H9 (cell line): ENCODE data around the gene PKN1. TPM values are rescaled to one million over a fixed set of nuclear protein-coding genes. Genes with fewer than 3 reads are reported as not detected.

Experiments
- DNase-seq: peaks from one replicate; pipeline ENCODE4 v3.0.0-alpha.2; 2017
- H2AFZ ChIP-seq: one replicate; pipeline ENCODE4 v1.6.1; 2013; ENCODE audit warnings: mild to moderate bottlenecking, low read length, control low read depth, moderate library complexity
- H2AK5ac ChIP-seq: 2 replicates; pipeline ENCODE4 v1.6.1; 2013; ENCODE audit warnings: low read length, control low read depth, mixed read lengths; ENCODE audit not compliant: insufficient read length
- H2BK120ac ChIP-seq: one replicate; pipeline ENCODE4 v1.6.1; 2013; ENCODE audit warnings: low read depth, mild to moderate bottlenecking, low read length, control low read depth, inconsistent platforms; ENCODE audit not compliant: poor library complexity, severe bottlenecking
- H2BK12ac ChIP-seq: 2 replicates; pipeline ENCODE4 v1.6.1; 2013; ENCODE audit warnings: low read length, control low read depth, mixed read lengths, low read depth; ENCODE audit not compliant: insufficient read length
- H2BK15ac ChIP-seq: 2 replicates; pipeline ENCODE4 v1.6.1; 2013; ENCODE audit warnings: low read depth, low read length, control low read depth
- H2BK20ac ChIP-seq: one replicate; pipeline ENCODE4 v1.6.1; 2013; ENCODE audit warnings: low read depth, mild to moderate bottlenecking, low read length, control low read depth, inconsistent platforms; ENCODE audit not compliant: poor library complexity, severe bottlenecking
- H2BK5ac ChIP-seq: 2 replicates; pipeline ENCODE4 v1.6.1; 2013; ENCODE audit warnings: low read length, control low read depth, mixed read lengths; ENCODE audit not compliant: insufficient read length
- H3K14ac ChIP-seq: 2 replicates; pipeline ENCODE4 v1.6.1; 2013; ENCODE audit warnings: low read length, control low read depth; ENCODE audit not compliant: insufficient read depth
- H3K18ac ChIP-seq: 2 replicates; pipeline ENCODE4 v1.6.1; 2013; ENCODE audit warnings: low read depth, mild to moderate bottlenecking, mixed read lengths, low read length, control low read depth; ENCODE audit not compliant: insufficient read length
- H3K23ac ChIP-seq: 2 replicates; pipeline ENCODE4 v1.6.1; 2013; ENCODE audit warnings: low read length, control low read depth, mixed read lengths, low read depth; ENCODE audit not compliant: insufficient read length
- H3K23me2 ChIP-seq: 2 replicates; pipeline ENCODE4 v1.6.1; 2013; ENCODE audit warnings: low read depth, mild to moderate bottlenecking, mixed read lengths, low read length, control low read depth; ENCODE audit not compliant: insufficient read length, poor library complexity, severe bottlenecking
- H3K27ac ChIP-seq: 2 replicates; pipeline ENCODE4 v1.5.1; 2013; ENCODE audit warnings: low read length, control low read depth, mixed read lengths, low read depth; ENCODE audit not compliant: insufficient read length
- H3K27me3 ChIP-seq: 2 replicates; pipeline ENCODE4 v1.6.1; 2013; ENCODE audit warnings: low read length, control low read depth, inconsistent platforms; ENCODE audit not compliant: insufficient read depth
- H3K4ac ChIP-seq: 2 replicates; pipeline ENCODE4 v1.6.1; 2013; ENCODE audit warnings: low read depth, mild to moderate bottlenecking, control low read depth, inconsistent platforms, low read length, moderate library complexity
- H3K4me1 ChIP-seq: 2 replicates; pipeline ENCODE4 v1.6.1; 2013; ENCODE audit warnings: low read length, control low read depth, inconsistent platforms; ENCODE audit not compliant: insufficient read depth
- H3K4me2 ChIP-seq: 2 replicates; pipeline ENCODE4 v1.6.1; 2013; ENCODE audit warnings: low read length, control low read depth, mixed read lengths; ENCODE audit not compliant: insufficient read length, insufficient read depth
- H3K56ac ChIP-seq: 2 replicates; pipeline ENCODE4 v1.6.1; 2013; ENCODE audit warnings: low read depth, mild to moderate bottlenecking, mixed read lengths, low read length, control low read depth; ENCODE audit not compliant: insufficient read length
- H3K79me1 ChIP-seq: 2 replicates; pipeline ENCODE4 v1.6.1; 2013; ENCODE audit warnings: low read depth, mild to moderate bottlenecking, moderate library complexity, low read length, control low read depth, inconsistent platforms; ENCODE audit not compliant: insufficient read depth, poor library complexity, severe bottlenecking
- H3K79me2 ChIP-seq: 2 replicates; pipeline ENCODE4 v1.6.1; 2013; ENCODE audit warnings: low read length, control low read depth, inconsistent platforms; ENCODE audit not compliant: insufficient read depth
- H3K9ac ChIP-seq: 2 replicates; pipeline ENCODE4 v1.6.1; 2013; ENCODE audit warnings: low read length, control low read depth, mixed read lengths; ENCODE audit not compliant: insufficient read length; ENCODE audit errors: extremely low read depth
- H3K9me3 ChIP-seq: one replicate; pipeline ENCODE4 v1.6.1; 2013; ENCODE audit warnings: low read depth, low read length, inconsistent platforms; ENCODE audit not compliant: control insufficient read depth
- H3T11ph ChIP-seq: one replicate; pipeline ENCODE4 v1.6.1; 2013; ENCODE audit warnings: mild to moderate bottlenecking, low read length, control low read depth, inconsistent platforms
- H4K20me1 ChIP-seq: one replicate; pipeline ENCODE4 v1.6.1; 2013; ENCODE audit not compliant: control insufficient read depth, insufficient read length, insufficient read depth
- H4K5ac ChIP-seq: 2 replicates; pipeline ENCODE4 v1.6.1; 2013; ENCODE audit warnings: low read depth, mild to moderate bottlenecking, mixed read lengths, low read length, control low read depth; ENCODE audit not compliant: insufficient read length
- H4K8ac ChIP-seq: replicated peaks from 2 replicates; pipeline ENCODE4 v1.6.1; 2013; ENCODE audit warnings: low read length, control low read depth, mixed read lengths, low read depth; ENCODE audit not compliant: insufficient read length
- H4K91ac ChIP-seq: 2 replicates; pipeline ENCODE4 v1.6.1; 2013; ENCODE audit warnings: low read depth, mild to moderate bottlenecking, moderate library complexity, mixed read lengths, low read length, control low read depth; ENCODE audit not compliant: insufficient read length
- H3K27ac Mint-ChIP-seq, 3 experiments: 2 replicates in 2 of 3; 3 replicates in 1 of 3; pipeline ENCODE4 v1.8.0; 2020 to 2021; ENCODE audit warnings: mixed read lengths in 3 of 3, mild to moderate bottlenecking in 1 of 3, moderate library complexity in 1 of 3
- H3K27me3 Mint-ChIP-seq: 2 replicates; pipeline ENCODE4 v1.8.0; 2021; ENCODE audit warnings: low read depth, mild to moderate bottlenecking, moderate library complexity, mixed read lengths
- H3K36me3 Mint-ChIP-seq, 3 experiments: 2 replicates in 2 of 3; 3 replicates in 1 of 3; pipeline ENCODE4 v1.8.0; 2020 to 2021; ENCODE audit warnings: low read depth in 3 of 3, mixed read lengths in 3 of 3; ENCODE audit not compliant: insufficient read depth in 1 of 3
- H3K4me1 Mint-ChIP-seq, 2 experiments: 2 replicates each; pipeline ENCODE4 v1.8.0; 2020; ENCODE audit warnings: mixed read lengths in 2 of 2
- H3K4me3 Mint-ChIP-seq, 2 experiments: 2 replicates in 1 of 2; 3 replicates in 1 of 2; pipeline ENCODE4 v1.8.0; 2020 to 2021; ENCODE audit warnings: mild to moderate bottlenecking in 2 of 2, mixed read lengths in 2 of 2, moderate library complexity in 1 of 2
- H3K9me3 Mint-ChIP-seq, 2 experiments: 2 replicates in 1 of 2; 3 replicates in 1 of 2; pipeline ENCODE4 v1.8.0; 2020; ENCODE audit warnings: mild to moderate bottlenecking in 2 of 2, mixed read lengths in 2 of 2, moderate library complexity in 1 of 2
- CTCF ChIP-seq: fragments of 200-600 bp; sonication (generic); conservative IDR thresholded peaks from 3 replicates; pipeline ENCODE4 v1.8.0; 2021; ENCODE audit warnings: antibody characterized with exemption, mild to moderate bottlenecking
- WGBS: extraction: QIAGEN DNeasy Blood & Tissue Kit; methylation state at CpG from one replicate; pipeline ENCODE4 v1.1.7; 2013; ENCODE audit warnings: missing lambda C conversion rate, low lambda C conversion rate, mixed read lengths; ENCODE audit not compliant: insufficient read length; ENCODE audit errors: extremely low coverage; 5-methylcytosine and 5-hydroxymethylcytosine counted together
- total RNA-seq: library from RNA; stranded (reverse); gene quantifications from 2 replicates; pipeline ENCODE4 v1.2.1, GENCODE V29; 2021

Gene PKN1
- total RNA-seq, 1 experiment from 2014 or later, result 159 TPM

DNA sequence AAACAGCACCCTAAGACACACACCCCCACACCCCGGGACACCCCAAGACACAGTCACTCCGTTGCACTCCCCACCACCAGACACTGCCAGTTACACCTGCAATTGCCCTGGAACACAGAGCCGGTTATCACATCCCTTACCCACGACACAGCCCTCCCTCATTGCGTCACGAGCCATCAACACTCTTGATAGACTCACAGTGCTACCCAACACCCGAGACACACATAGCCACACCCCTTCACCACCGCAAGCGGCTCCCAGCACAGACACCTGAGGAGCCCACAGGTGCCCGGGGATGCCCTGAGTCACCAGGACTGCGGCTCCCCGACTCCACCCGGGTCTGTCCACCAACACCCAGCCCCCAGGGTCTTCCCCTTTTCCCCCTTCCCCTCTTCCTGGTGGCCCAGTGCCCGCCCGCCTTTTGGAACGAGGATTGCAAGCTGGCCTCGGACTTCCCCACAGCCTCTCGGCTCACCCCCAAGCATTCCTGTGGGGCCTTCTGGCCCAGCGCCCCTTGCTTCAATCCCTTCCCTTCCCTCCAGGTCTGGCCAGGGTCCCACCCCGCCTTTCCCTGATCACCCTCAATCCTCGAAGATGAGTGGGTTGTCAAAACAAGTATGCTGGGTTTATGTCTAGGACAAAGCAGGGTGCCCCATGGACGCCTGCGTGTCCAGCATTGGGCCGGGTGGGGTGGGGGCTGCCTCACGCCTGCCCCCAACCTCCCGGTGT, 43.7 kb downstream of the PKN1 start:
- Histone ChIP-seq H3T11ph (no peak overlapping the region), H3K23me2 (peaks cover 7% of the 10 kb centered on the region), H2BK120ac (no peak overlapping the region), H3K27ac (no peak overlapping the region), H3K79me1 (no peaks in the 10 kb centered on the region), H3K9ac (no peak overlapping the region), H3K18ac (no peak overlapping the region), H3K27me3 (no peaks in the 10 kb centered on the region), H3K56ac (no peak overlapping the region), H3K79me2 (no peaks in the 10 kb centered on the region), H2BK5ac (no peak overlapping the region), H2AFZ (no peak overlapping the region), H4K8ac (no peak overlapping the region), H3K4me2 (no peak overlapping the region), H4K5ac (no peak overlapping the region), H2AK5ac (no peak overlapping the region), H3K9me3 (no peaks in the 10 kb centered on the region), H4K20me1 (no peaks in the 10 kb centered on the region), H2BK15ac (no peak overlapping the region), H3K4ac (no peak overlapping the region), H2BK20ac (no peak overlapping the region), H2BK12ac (no peak overlapping the region), H4K91ac (no peak overlapping the region), H3K14ac (no peak overlapping the region), H3K4me1 (no peaks in the 10 kb centered on the region; the same call in 1 of the 2 replicates), H3K23ac (no peak overlapping the region)
- Mint-ChIP-seq H3K4me1 (peaks cover 20 to 39% of the 10 kb centered on the region in 2 experiments), H3K9me3 (no peaks in the 10 kb centered on the region; a peak in 1 of 5 replicates), H3K4me3 (peak overlapping the region in 1 of 2 experiments; percentile 43; a peak in 1 of 5 replicates), H3K27ac (peak overlapping the region; percentile 62 to 88 (median 86); a peak in 5 of 7 replicates), H3K27me3 (no peaks in the 10 kb centered on the region; the same call in 1 of the 2 replicates), H3K36me3 (peaks cover 7 to 25% (median 14%) of the 10 kb centered on the region in 3 experiments; a peak in 6 of 7 replicates)
- WGBS, result no CpG with 5 or more reads among the region's 26 CpGs
- no peak for DNase-seq
- no peak for TF ChIP-seq CTCF
